Caco-2 (cell line): ENCODE results near the gene BPTF. TPM values are rescaled to one million over a fixed set of nuclear protein-coding genes. Genes with fewer than 3 reads are reported as not detected.
A peak's percentile ranks its signal among the peaks of the same experiment; 100 is the strongest.
"Not testable (repeated sequence)": the region's sequence is repeated elsewhere in the genome, so short reads cannot be mapped to it uniquely, and the experiment has no call there.

ENCODE experiments used
- BruUV-seq: library from RNA; stranded (reverse); fragments of 400-500 nt; replicated peaks from 2 replicates; lab custom pipeline; 2021; lab: Mats Ljungman, UMichigan
- CTCF ChIA-PET: fragments of 300-600 bp; sonication (Branson Sonifier 250); formaldehyde crosslinking; loops from one replicate; lab custom pipeline; 2022; ENCODE audit warnings: antibody characterized with exemption; lab: Charles Lee
- POLR2A ChIA-PET: fragments of 300-600 bp; sonication (Branson Sonifier 250); formaldehyde crosslinking; loops from one replicate; lab custom pipeline; 2022; ENCODE audit warnings: antibody characterized with exemption; lab: Charles Lee
- DNase-seq, 2 experiments: peaks; one replicate each; pipeline versions ENCODE4 v3.0.0 to v3.0.0-alpha.2; 2020 to 2022
- H3K27me3 ChIP-seq: replicated peaks from 2 replicates; pipeline ENCODE4 v1.6.0; 2011; ENCODE audit warnings: low read length; ENCODE audit not compliant: control insufficient read depth, insufficient read depth
- H3K36me3 ChIP-seq: 2 replicates; pipeline ENCODE4 v1.5.1; 2011; ENCODE audit warnings: low read length; ENCODE audit not compliant: control insufficient read depth, insufficient read depth
- H3K4me1 ChIP-seq: fragments of 250-450 bp; sonication (Bioruptor Pico); 2 replicates; pipeline ENCODE4 v1.5.1; 2020; ENCODE audit warnings: mild to moderate bottlenecking
- H3K4me3 ChIP-seq: 2 replicates; pipeline ENCODE4 v1.5.1; 2011; ENCODE audit warnings: low read depth, mild to moderate bottlenecking, control low read depth, low read length
- H3K9me3 ChIP-seq: fragments of 250-450 bp; sonication (Bioruptor Pico); 2 replicates; pipeline ENCODE4 v1.5.1; 2020; ENCODE audit warnings: mild to moderate bottlenecking, moderate library complexity
- H3K27ac Mint-ChIP-seq: one replicate; pipeline ENCODE4 v1.8.0; 2022; ENCODE audit warnings: mixed read lengths; ENCODE audit not compliant: unreplicated experiment
- H3K27me3 Mint-ChIP-seq: one replicate; pipeline ENCODE4 v1.8.0; 2022; ENCODE audit warnings: mixed read lengths; ENCODE audit not compliant: insufficient read depth, unreplicated experiment
- H3K36me3 Mint-ChIP-seq: one replicate; pipeline ENCODE4 v1.8.0; 2022; ENCODE audit warnings: mild to moderate bottlenecking, mixed read lengths; ENCODE audit not compliant: insufficient read depth, unreplicated experiment
- H3K4me1 Mint-ChIP-seq: one replicate; pipeline ENCODE4 v1.8.0; 2022; ENCODE audit warnings: low read depth, mixed read lengths; ENCODE audit not compliant: unreplicated experiment
- H3K4me3 Mint-ChIP-seq: one replicate; pipeline ENCODE4 v1.8.0; 2022; ENCODE audit warnings: mild to moderate bottlenecking, moderate library complexity, mixed read lengths; ENCODE audit not compliant: unreplicated experiment
- H3K9me3 Mint-ChIP-seq: one replicate; pipeline ENCODE4 v1.8.0; 2022; ENCODE audit warnings: mixed read lengths; ENCODE audit not compliant: unreplicated experiment
- CTCF ChIP-seq, 2 experiments: fragments of 200-600 bp in 1 of 2; IDR thresholded peaks; 1 replicate in 1 of 2; 2 replicates in 1 of 2; pipeline versions ENCODE4 v1.5.1 to v1.8.0; 2011 to 2022; ENCODE audit warnings: antibody characterized with exemption in 1 of 2, control low read depth in 1 of 2, inconsistent platforms in 1 of 2, low read depth in 1 of 2, low read length in 1 of 2, mild to moderate bottlenecking in 1 of 2, moderate library complexity in 1 of 2; ENCODE audit not compliant: insufficient read depth in 1 of 2, severe bottlenecking in 1 of 2, unreplicated experiment in 1 of 2
- intact Hi-C: fragments of 100-400 bp; cut with micrococcal nuclease; formaldehyde crosslinking; loops from one replicate; pipeline ENCODE4 v1.10.0; 2022; ENCODE audit not compliant: unreplicated experiment
- total RNA-seq: library from RNA; stranded (reverse); gene quantifications from 2 replicates; pipeline ENCODE4 v1.2.3, GENCODE V29; 2022

The BPTF gene
- total RNA-seq, 1 experiment from 2014 or later, result 101 TPM

DNA sequence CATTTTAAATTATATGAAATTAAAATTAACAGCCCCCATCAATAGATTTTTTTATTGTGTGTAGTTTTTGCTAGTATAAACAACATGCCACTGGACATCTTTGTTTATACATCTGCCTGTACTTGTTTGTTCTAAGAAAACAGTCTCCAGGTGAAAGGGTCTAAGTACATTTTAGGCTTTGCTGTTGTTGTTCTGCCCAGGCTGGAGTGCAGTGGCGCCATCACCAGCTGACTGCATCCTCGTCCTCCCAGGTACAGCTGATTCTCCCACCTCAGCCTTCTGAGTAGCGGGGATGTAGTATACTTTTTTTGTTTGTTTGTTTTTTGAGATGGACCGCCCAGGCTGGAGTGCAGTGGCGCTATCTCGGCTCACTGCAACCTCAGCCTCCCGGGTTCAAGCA, 145.5 kb downstream of the BPTF start:
- no peak for TF ChIP-seq CTCF (IDR thresholded peaks at IDR 0.05; ENCODE audit: insufficient read depth in 1 of 2, low read depth in 1 of 2, low read length in 1 of 2, severe bottlenecking in 1 of 2, unreplicated experiment in 1 of 2)
- DNase-seq, result no peak
- ChIA-PET POLR2A (no interaction called here), CTCF (no interaction called here)
- H3K27me3 Mint-ChIP-seq, result no peaks in the 10 kb centered on the region
- peaks cover 5% of the 10 kb centered on the region; the same call in 1 of the 2 replicates for H3K4me1 ChIP-seq
- H3K4me3 ChIP-seq, result no peak overlapping the region
- no peaks in the 10 kb centered on the region for H3K9me3 Mint-ChIP-seq
- H3K36me3 Mint-ChIP-seq, result peaks cover 29% of the 10 kb centered on the region
- no peaks in the 10 kb centered on the region for H3K4me1 Mint-ChIP-seq
- no peaks in the 10 kb centered on the region for H3K27me3 ChIP-seq
- H3K36me3 ChIP-seq, result 0 out of 2 replicates have a peak, but pooled peaks cover 1% of the 10 kb centered on the region
- H3K27ac Mint-ChIP-seq, result no peak overlapping the region
- H3K4me3 Mint-ChIP-seq, result no peak overlapping the region
- no TSS peak for BruUV-seq
- H3K9me3 ChIP-seq, result no peaks in the 10 kb centered on the region
- intact Hi-C loops, result no loop called here

GRCh38 chr17:67974185-67974584, 148.9 kb downstream of the BPTF start:
- POLR2A ChIA-PET, result no interaction called here
- DNase-seq, result no peak
- BruUV-seq, result no TSS peak
- Histone ChIP-seq H3K9me3 (no peaks in the 10 kb centered on the region), H3K36me3 (no peaks in the 10 kb centered on the region; the same call in 1 of the 2 replicates), H3K4me3 (no peak overlapping the region), H3K4me1 (peaks cover 5% of the 10 kb centered on the region; the same call in 1 of the 2 replicates), H3K27me3 (no peaks in the 10 kb centered on the region)
- no peak for TF ChIP-seq CTCF (IDR thresholded peaks at IDR 0.05; ENCODE audit: insufficient read depth in 1 of 2, low read depth in 1 of 2, low read length in 1 of 2, severe bottlenecking in 1 of 2, unreplicated experiment in 1 of 2)
- Mint-ChIP-seq H3K36me3 (peaks cover 36% of the 10 kb centered on the region), H3K4me1 (no peaks in the 10 kb centered on the region), H3K27ac (peak overlapping the region; percentile 25), H3K4me3 (no peak overlapping the region), H3K27me3 (no peaks in the 10 kb centered on the region), H3K9me3 (no peaks in the 10 kb centered on the region)
- CTCF ChIA-PET, result no interaction called here
- intact Hi-C loops, result no loop called here

DNA sequence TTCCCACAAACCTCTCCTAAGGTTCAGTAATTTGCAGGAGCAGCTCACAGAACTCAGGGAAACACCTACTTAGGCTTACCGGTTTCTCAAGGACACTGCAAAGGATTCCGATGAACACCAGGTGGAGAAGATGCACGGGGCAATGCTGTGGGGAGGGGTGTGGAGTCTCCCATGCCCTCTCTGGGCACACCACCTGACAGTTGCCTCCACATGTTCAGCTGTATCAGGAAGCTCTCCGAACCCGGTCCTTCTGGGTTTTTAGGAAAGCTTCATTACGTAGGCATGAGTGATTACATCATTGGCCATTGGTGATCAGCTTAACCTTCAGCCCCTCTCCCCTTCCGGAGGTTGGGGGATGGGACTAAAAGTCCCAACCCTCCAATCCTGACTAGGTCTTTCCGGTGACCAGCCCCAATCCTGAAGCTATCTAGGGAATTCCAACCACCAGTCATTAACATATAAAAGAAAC, 149.3 kb downstream of the BPTF start:
- no peak for TF ChIP-seq CTCF (IDR thresholded peaks at IDR 0.05; ENCODE audit: insufficient read depth in 1 of 2, low read depth in 1 of 2, low read length in 1 of 2, severe bottlenecking in 1 of 2, unreplicated experiment in 1 of 2)
- Mint-ChIP-seq H3K9me3 (no peaks in the 10 kb centered on the region), H3K27ac (peak overlapping the region; percentile 25), H3K4me3 (no peak overlapping the region), H3K4me1 (no peaks in the 10 kb centered on the region), H3K27me3 (no peaks in the 10 kb centered on the region), H3K36me3 (peaks cover 40% of the 10 kb centered on the region)
- H3K4me3 ChIP-seq, result no peak overlapping the region
- no TSS peak for BruUV-seq
- H3K36me3 ChIP-seq, result no peaks in the 10 kb centered on the region; the same call in 1 of the 2 replicates
- intact Hi-C loops, result no loop called here
- H3K9me3 ChIP-seq, result no peaks in the 10 kb centered on the region
- H3K4me1 ChIP-seq, result peaks cover 5% of the 10 kb centered on the region; the same call in 1 of the 2 replicates
- CTCF ChIA-PET, result no interaction called here
- no peak for DNase-seq
- no peaks in the 10 kb centered on the region for H3K27me3 ChIP-seq
- POLR2A ChIA-PET, result no interaction called here

- BruUV-seq, H3K4me1 ChIP-seq, intact Hi-C loops, H3K4me3 Mint-ChIP-seq, H3K27ac Mint-ChIP-seq, H3K27me3 ChIP-seq, H3K27me3 Mint-ChIP-seq, H3K36me3 ChIP-seq, H3K9me3 ChIP-seq, DNase-seq, H3K4me1 Mint-ChIP-seq, H3K4me3 ChIP-seq, H3K9me3 Mint-ChIP-seq: not testable (repeated sequence)
- ChIA-PET CTCF (interaction anchor here (0.6 kb wide), 1 partner anchor 1345 kb away, joined by 5 read pairs; no protein-coding TSS in a partner anchor), POLR2A (interaction anchor here (0.6 kb wide), 2 partner anchors 246 to 258 kb away, joined by 3 read pairs; no protein-coding TSS in a partner anchor)
- peaks cover 42% of the 10 kb centered on the region for H3K36me3 Mint-ChIP-seq
These were observed 151.0 kb downstream of the BPTF start for GRCh38 chr17:67976306-67976705.
